Brain microvascular endothelial cell (primary cell): ENCODE results near the gene RBMS3.

Experiments used
- DNase-seq: peaks from one replicate; pipeline ENCODE4 v3.0.0-alpha.2; 2020
- H3K27ac ChIP-seq: fragments of 250-450 bp; sonication (Bioruptor Pico); 2 replicates; pipeline ENCODE4 v1.5.1; 2020; ENCODE audit warnings: mild to moderate bottlenecking, moderate library complexity
- H3K27me3 ChIP-seq: fragments of 250-450 bp; sonication (Bioruptor Pico); replicated peaks from 2 replicates; pipeline ENCODE4 v1.5.1; 2020; ENCODE audit warnings: mild to moderate bottlenecking
- H3K36me3 ChIP-seq: fragments of 250-450 bp; sonication (Bioruptor Pico); replicated peaks from 2 replicates; pipeline ENCODE4 v1.5.1; 2020; ENCODE audit warnings: mild to moderate bottlenecking
- H3K4me3 ChIP-seq: 2 replicates; pipeline ENCODE4 v1.5.1; 2011; ENCODE audit warnings: low read depth, mild to moderate bottlenecking, control low read depth, low read length, moderate library complexity
- CTCF ChIP-seq: IDR thresholded peaks from 2 replicates; pipeline ENCODE4 v1.5.1; 2011; ENCODE audit warnings: low read depth, mild to moderate bottlenecking, moderate library complexity, low read length, control low read depth, inconsistent platforms; ENCODE audit errors: missing control alignments
- in situ Hi-C: cut with HindIII; loops from 2 replicates; pipeline ENCODE4 v1.10.0; 2017; ENCODE audit warnings: low sequenced_read_pairs, low pct_ligation_motif_present

RBMS3 gene

GRCh38 chr3:29829340-29829739, 548.5 kb downstream of the RBMS3 start:
- no peak overlapping the region for H3K27ac ChIP-seq
- in situ Hi-C loops = no loop called here
- no peak for DNase-seq
- no peaks in the 10 kb centered on the region for H3K27me3 ChIP-seq
- H3K4me3 ChIP-seq = no peak overlapping the region
- no peak for TF ChIP-seq CTCF
- H3K36me3 ChIP-seq = no peaks in the 10 kb centered on the region

- DNase-seq = no peak
- Histone ChIP-seq H3K36me3 (no peaks in the 10 kb centered on the region), H3K27me3 (no peaks in the 10 kb centered on the region), H3K4me3 (no peak overlapping the region), H3K27ac (no peak overlapping the region)
- in situ Hi-C loops = no loop called here
- peak; percentile 37 for TF ChIP-seq CTCF
These were observed 569.8 kb downstream of the RBMS3 start for GRCh38 chr3:29850641-29851040.

GRCh38 chr3:29852767-29853166, 571.9 kb downstream of the RBMS3 start:
- Histone ChIP-seq H3K27ac (no peak overlapping the region), H3K36me3 (no peaks in the 10 kb centered on the region), H3K4me3 (no peak overlapping the region), H3K27me3 (no peaks in the 10 kb centered on the region)
- in situ Hi-C loops = no loop called here
- DNase-seq = no peak
- no peak for TF ChIP-seq CTCF

- in situ Hi-C loops = no loop called here
- no peak for DNase-seq
- Histone ChIP-seq H3K27me3 (no peaks in the 10 kb centered on the region), H3K27ac (no peak overlapping the region), H3K4me3 (no peak overlapping the region), H3K36me3 (no peaks in the 10 kb centered on the region)
- no peak for TF ChIP-seq CTCF
These were observed 573.0 kb downstream of the RBMS3 start for GRCh38 chr3:29853841-29854397.

GRCh38 chr3:29854821-29855220, 574.0 kb downstream of the RBMS3 start:
- no peak for TF ChIP-seq CTCF
- no peaks in the 10 kb centered on the region for H3K27me3 ChIP-seq
- H3K27ac ChIP-seq = no peak overlapping the region
- no peak overlapping the region for H3K4me3 ChIP-seq
- no peaks in the 10 kb centered on the region for H3K36me3 ChIP-seq
- in situ Hi-C loops = no loop called here
- no peak for DNase-seq

- H3K4me3 ChIP-seq = no peak overlapping the region
- no peaks in the 10 kb centered on the region for H3K27me3 ChIP-seq
- no peaks in the 10 kb centered on the region for H3K36me3 ChIP-seq
- TF ChIP-seq CTCF = no peak
- in situ Hi-C loops = no loop called here
- H3K27ac ChIP-seq = no peak overlapping the region
- no peak for DNase-seq
These were observed 578.9 kb downstream of the RBMS3 start for GRCh38 chr3:29859726-29860270.
